ENCODE measurements around the gene SYNJ1. TPM values are rescaled to one million over a fixed set of nuclear protein-coding genes. Genes with fewer than 3 reads are reported as not detected.
A peak's percentile ranks its signal among the peaks of the same experiment; 100 is the strongest.
"Not testable (repeated sequence)": the region's sequence is repeated elsewhere in the genome, so short reads cannot be mapped to it uniquely, and the experiment has no call there.

SYNJ1 gene
- total RNA-seq, 2 donors from 2014 or later: 7.8 to 7.9 TPM

GRCh38 chr21:32626621-32627196, 101.1 kb downstream of the SYNJ1 start:
- no peak for TF ChIP-seq CTCF (IDR thresholded peaks at IDR 0.05)
- Histone ChIP-seq H3K27me3 (no peaks in the 10 kb centered on the region), H3K9me3 (peaks cover 0 to 6% of the 10 kb centered on the region in 2 donors), H3K36me3 (peaks cover 19% of the 10 kb centered on the region), H3K4me1 (no peaks in the 10 kb centered on the region), H3K27ac (no peak overlapping the region), H3K4me3 (no peak overlapping the region)
- no peak for DNase-seq (ENCODE audit: low spot score)

- not testable (repeated sequence) for H3K36me3 ChIP-seq; H3K27ac ChIP-seq; H3K4me3 ChIP-seq; DNase-seq (ENCODE audit: low spot score); H3K27me3 ChIP-seq; H3K4me1 ChIP-seq; H3K9me3 ChIP-seq
Observed at GRCh38 chr21:32618218-32618617, 109.6 kb downstream of the SYNJ1 start.

- H3K27ac ChIP-seq: peak overlapping the region; percentile 89 to 95
- H3K36me3 ChIP-seq: no peaks in the 10 kb centered on the region
- H3K4me1 ChIP-seq: peaks cover 0 to 22% of the 10 kb centered on the region in 2 donors
- peak overlapping the region; percentile 90 to 95 for H3K4me3 ChIP-seq
- no peaks in the 10 kb centered on the region for H3K27me3 ChIP-seq
- TF ChIP-seq CTCF (IDR thresholded peaks at IDR 0.05): no peak
- DNase-seq (ENCODE audit: low spot score): no peak
- H3K9me3 ChIP-seq: no peaks in the 10 kb centered on the region
Observed at GRCh38 chr21:32613436-32614043, 114.3 kb downstream of the SYNJ1 start.

- Histone ChIP-seq H3K36me3 (peaks cover 4% of the 10 kb centered on the region), H3K27me3 (no peaks in the 10 kb centered on the region), H3K9me3 (no peaks in the 10 kb centered on the region), H3K4me1 (peaks cover 0 to 22% of the 10 kb centered on the region in 2 donors), H3K4me3 (peak overlapping the region; percentile 90 to 95), H3K27ac (peak overlapping the region; percentile 89 to 95)
- no peak for DNase-seq (ENCODE audit: low spot score)
- TF ChIP-seq CTCF (IDR thresholded peaks at IDR 0.05): no peak
Observed at GRCh38 chr21:32612999-32613337, 114.8 kb downstream of the SYNJ1 start.

- Histone ChIP-seq H3K27me3 (no peaks in the 10 kb centered on the region), H3K9me3 (no peaks in the 10 kb centered on the region), H3K36me3 (peaks cover 11% of the 10 kb centered on the region), H3K4me3 (peak within 1 kb of the TSS; percentile 90 to 95), H3K4me1 (peaks cover 0 to 22% of the 10 kb centered on the region in 2 donors), H3K27ac (peak within 1 kb of the TSS; percentile 89 to 95)
- TF ChIP-seq CTCF (IDR thresholded peaks at IDR 0.05): no peak
- peak; percentile 85 for DNase-seq (ENCODE audit: low spot score)
Observed at GRCh38 chr21:32612075-32612998, 115.5 kb downstream of the SYNJ1 start, which contains the start of gene CFAP298. Gene CFAP298 (minus strand): TSS chr21:32612377. CDS start chr21:32612243, 134 bp downstream.

- H3K27ac ChIP-seq: peak overlapping the region; percentile 89 to 95
- H3K4me1 ChIP-seq: peaks cover 0 to 22% of the 10 kb centered on the region in 2 donors
- TF ChIP-seq CTCF (IDR thresholded peaks at IDR 0.05): no peak
- H3K9me3 ChIP-seq: no peaks in the 10 kb centered on the region
- H3K4me3 ChIP-seq: peak overlapping the region; percentile 90 to 95
- peaks cover 19% of the 10 kb centered on the region for H3K36me3 ChIP-seq
- no peaks in the 10 kb centered on the region for H3K27me3 ChIP-seq
- DNase-seq (ENCODE audit: low spot score): no peak
Observed at GRCh38 chr21:32611471-32611997, 116.3 kb downstream of the SYNJ1 start.

- peaks cover 0 to 22% of the 10 kb centered on the region in 2 donors for H3K4me1 ChIP-seq
- H3K27ac ChIP-seq: peak overlapping the region in 1 of 2 donors; percentile 95
- H3K36me3 ChIP-seq: peaks cover 25% of the 10 kb centered on the region
- H3K27me3 ChIP-seq; H3K9me3 ChIP-seq; DNase-seq (ENCODE audit: low spot score): not testable (repeated sequence)
- peak overlapping the region in 1 of 2 donors; percentile 90 for H3K4me3 ChIP-seq
Observed at GRCh38 chr21:32610940-32611339, 116.9 kb downstream of the SYNJ1 start.
